Activated T-helper 9 cell treated with anti-CD3 and anti-CD28 coated beads, Interleukin-2, amount 50 U/mL, for 16 hours (primary cell): Measurements from ENCODE around the gene ZNF30.
"Not testable (repeated sequence)": the region's sequence is repeated elsewhere in the genome, so short reads cannot be mapped to it uniquely, and the experiment has no call there.

Experiments
- DNase-seq: peaks from one replicate; pipeline ENCODE4 v3.0.0-alpha.2; 2020; ENCODE audit warnings: low read depth

Gene ZNF30

DNA sequence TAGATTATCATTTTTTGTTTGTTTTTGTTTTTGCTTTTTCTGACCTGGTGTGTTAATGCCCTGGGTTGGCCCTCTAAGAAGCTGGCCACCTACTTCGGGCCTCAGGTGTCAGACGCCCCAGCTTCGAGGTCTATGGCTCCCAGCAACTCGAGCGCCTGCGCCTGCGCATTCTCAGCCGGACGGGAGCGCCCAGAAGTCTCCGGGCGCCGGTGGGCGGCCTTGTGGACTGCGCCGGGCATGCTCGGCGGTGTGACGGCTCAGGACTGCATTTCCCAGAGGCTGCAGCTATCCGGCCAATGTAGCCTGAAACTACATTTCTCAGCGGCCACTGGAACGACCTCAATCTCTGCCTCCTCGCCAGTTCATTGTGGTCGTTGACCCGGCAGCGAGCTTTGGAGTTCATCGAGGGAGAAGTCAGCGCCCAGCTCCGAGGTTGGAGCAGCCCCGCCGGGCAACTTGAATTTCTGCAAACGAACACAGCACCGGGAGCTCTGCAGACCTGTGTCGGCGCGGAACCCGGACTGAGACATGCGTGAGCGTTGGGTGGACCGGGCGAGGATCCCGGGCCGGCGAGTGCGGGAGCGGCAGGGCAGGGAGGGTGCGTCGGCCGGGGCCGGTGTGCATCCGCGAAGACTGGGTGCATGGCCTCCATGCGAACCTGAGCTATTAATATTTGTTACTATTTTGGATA, at the start of gene ZNF30:
ZNF30 (plus strand) TSS at position 219 of the 691 bp plus-strand sequence. CDS start 3,045 bp downstream, outside the sequence.
- peak; percentile 67 for DNase-seq

DNA sequence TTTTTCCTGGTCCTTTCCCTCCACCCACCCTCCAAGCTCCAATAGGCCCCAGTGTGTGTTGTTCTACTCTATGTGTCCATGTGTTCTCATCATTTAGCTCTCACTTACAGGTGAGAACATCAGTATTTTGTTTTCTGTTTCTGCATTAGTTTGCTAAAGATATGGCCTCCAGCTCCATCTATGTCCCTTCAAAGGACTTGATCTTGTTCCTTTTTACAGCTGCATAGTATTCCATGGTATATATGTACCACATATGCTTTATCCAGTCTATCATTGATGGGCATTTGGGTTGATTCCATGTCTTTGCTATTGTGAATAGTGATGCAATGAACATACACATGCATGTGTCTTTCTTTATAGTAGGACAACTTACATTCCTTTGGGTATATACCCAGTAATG, 47.1 kb upstream of the ZNF30 start:
- DNase-seq: no peak

DNA sequence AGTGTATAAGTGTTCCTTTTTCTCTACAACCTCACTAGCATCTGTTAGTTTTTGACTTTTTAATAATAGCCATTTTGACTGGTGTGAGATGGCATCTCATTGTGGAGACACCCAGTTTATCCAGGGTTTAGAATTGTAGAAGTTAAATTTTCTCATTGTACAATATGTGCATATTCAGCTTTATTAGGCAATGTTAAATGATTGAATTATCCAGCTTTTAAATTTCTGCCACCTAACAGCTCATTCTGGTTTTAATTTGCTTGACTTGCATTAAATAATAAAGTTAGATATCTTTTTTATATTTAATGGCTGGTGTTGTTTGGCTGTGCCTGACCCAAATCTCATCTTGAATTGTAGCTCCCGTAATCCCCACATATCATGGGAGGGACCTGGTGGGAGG, 46.7 kb upstream of the ZNF30 start:
- no peak for DNase-seq

DNA sequence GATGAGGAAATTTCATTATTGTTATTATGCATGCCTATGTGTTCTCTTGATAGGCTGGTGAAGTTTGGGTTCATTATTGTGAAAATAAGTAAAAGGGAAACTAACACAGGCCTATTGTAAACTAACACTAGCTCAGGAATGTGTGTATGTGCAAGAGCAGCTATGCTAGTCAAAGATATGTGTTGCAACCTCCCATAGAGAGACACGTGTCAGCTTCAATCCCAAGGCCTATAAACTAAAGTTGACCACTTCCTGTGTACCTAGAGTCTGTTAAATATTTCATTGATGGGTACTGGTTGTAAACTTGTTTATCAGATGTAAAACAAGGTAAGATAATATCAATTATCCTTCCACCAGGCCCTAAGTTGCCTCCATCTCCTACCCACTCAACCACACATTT, 44.7 kb upstream of the ZNF30 start:
- DNase-seq: no peak

DNA sequence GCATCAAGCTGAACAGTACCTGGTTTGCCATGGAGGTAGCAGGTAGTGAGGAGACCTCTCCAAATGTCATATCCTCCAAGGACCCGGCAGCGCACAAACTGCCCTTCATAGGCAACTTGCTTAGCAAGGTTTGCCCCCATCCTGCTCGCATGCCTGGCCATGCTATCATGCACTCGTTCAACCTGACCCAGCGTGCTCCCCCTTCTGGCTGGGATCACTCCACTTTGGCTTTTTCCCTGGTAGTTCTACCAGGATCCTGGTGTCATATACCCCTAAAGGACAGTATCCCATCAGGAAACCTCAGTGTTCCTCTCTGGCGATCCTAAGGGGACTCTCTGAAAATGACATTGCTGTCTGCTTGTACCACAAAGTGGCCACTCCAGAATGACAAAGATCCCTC, 38.6 kb upstream of the ZNF30 start:
- DNase-seq: no peak

DNA sequence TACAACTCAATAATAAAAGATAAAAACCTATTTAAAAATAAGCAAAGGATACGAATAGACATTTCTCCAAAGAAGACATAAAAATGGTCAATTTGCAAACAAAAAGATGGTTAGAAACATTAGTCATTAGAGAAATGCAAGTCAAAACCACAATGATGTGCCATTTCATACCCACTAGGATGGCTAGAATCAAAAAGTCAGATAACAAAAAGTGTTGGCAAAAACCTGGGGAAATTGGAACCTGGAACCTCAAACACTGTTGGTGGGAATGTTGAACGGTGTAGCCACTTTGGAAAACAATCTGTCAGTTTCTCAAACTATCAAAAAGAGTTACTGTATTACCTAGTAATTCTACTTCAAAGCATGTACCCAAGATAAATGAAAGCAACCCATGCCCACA, 26.5 kb upstream of the ZNF30 start:
- DNase-seq: no peak

DNA sequence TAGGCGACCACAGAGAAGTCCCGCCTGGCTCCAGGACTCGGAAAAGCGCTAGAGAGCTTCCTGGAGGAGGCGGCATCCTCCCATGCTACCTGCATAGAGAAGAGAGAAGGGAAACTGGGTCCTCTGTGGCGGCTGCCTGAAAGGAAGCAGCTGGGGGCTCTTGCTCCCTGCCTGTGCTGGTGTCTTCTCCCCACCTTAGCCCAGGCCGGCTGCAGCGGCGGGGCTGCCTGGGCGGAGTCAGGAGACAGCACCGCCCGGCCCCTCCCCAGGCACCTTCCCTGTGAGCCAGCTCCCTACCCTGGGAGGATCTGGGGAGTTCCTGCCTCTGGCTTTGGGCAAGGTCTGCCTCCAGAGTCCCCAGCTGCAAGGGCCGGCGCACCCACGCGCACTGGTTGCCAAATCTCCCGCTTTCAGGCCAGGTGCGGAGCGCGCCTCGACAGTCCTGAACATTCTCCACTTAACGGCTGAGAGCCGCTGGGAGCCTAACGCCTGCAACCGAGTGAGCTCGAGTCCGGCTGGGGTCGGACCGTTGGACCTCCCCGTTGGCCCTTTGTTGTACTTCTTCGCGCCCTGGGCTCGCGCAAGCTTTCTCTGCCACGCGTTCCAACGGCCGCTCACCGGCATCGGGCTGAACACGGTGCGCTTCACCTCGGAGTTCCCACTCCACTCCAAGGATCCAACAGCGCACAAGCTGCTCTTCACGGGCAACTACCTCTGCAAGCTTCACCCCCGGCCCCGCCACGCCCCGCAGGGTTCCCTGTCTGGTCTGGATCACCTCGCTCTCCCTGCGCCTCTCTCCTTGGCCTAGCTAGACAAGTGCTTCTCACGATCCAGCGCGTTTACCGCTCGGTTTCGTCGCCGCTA, 21.8 kb upstream of the ZNF30 start:
- DNase-seq: no peak

DNA sequence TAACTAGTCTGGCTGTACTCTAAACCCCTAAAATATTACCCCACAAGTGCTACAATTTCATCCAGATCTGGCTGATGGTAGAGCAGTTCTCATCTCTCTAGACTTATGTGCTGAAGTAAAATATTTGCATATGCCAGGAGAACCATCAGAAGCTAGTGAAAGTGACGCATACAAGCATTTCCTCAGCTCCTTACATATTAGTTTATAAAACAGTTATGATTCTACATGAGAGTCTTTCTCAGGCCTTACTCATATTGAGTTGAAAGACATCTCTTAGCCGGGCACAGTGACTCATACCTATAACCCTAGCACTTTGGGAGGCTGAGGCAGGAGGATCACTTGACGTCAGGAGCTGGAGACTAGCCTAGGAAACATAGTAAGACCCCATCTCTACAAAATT, 15.9 kb upstream of the ZNF30 start:
- DNase-seq: no peak

DNA sequence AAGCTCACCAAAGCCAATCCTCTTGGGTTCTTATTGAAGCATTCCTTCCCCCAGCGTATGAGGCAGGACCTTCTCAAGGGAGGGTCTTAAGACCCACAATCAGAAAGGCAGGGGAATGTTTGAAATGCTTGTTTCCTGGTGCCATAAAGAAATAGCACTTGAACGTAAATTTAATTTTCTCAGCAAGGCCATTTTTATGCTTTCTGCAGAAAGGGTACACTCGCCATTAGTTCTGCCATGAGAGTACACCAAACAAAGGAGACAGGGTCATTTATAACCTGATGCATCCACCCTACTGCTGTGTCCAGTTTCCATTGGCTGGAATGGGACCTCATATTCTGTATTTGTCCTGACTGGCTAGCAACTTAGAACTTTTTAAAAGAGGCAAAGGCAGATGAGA, 9.6 kb upstream of the ZNF30 start:
- DNase-seq: not testable (repeated sequence)

DNA sequence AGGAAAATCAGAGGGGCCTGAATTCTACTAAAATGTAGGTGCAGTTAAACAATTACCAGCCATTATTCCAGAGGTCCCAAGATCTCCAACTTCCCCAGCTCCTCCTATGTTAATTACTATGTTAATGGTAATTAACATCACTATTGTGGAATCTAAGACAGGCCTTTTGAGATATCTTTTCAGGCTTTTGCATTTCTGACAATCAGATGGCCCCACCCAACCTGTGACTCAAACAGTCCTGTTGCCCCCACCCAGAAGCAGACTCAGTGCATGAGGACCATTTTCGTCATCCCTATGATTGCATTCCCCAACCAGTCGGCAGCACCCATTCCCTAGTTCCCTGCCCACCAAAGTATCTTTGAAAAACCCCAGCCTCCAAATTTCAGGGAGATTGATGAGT, 8.5 kb upstream of the ZNF30 start:
- no peak for DNase-seq

DNA sequence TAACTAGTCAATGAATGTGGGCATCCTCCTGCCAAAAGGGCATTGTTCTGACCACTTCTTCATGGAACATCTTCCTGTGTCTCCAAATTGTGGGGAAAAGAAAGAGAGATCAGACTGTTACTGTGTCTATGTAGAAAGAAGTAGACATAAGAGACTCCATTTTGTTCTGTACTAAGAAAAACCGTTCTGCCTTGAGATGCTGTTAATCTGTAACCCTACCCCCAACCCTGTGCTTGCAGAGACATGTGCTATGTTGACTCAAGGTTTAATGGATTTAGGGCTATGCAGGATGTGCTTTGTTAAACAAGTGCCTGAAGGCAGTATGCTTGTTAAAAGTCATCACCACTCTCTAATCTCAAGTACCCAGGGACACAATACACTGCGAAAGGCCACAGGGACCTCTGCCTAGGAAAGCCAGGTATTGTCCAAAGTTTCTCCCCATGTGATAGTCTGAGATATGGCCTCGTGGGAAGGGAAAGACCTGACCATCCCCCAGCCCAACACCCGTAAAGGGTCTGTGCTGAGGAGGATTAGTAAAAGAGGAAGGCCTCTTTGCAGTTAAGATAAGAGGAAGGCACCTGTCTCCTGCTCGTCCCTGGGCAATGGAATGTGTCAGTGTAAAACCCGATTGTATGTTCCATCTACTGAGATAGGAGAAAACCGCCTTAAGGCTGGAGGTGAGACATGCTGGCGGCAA, 6.5 kb upstream of the ZNF30 start:
- not testable (repeated sequence) for DNase-seq

DNA sequence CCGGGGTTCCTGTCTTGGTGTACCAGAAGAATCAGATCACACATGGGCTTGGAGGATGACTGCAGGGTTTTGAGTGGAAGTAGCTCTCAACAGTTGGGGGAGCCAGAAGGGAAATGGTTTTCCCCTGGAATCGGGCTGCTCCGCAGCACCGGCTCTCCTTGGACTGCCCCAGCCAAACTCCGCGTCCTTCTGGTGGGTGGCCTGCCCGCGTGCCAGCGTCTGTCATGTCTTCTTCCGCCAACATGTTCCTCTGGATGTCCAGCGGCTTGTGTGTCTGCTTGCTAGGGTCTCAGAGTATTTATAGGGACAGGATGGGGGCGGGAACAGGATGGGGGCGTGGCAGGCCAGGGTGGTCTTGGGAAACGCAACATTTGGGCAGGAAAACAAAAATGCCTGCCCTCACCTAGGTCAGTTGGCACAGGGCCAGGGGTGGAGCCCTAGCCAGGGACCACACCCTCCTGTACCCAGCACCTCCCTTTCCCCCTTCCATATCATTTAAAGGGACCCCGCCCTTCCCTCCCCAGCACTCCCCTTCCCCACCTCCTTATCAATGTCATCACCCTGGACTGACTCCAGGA, 1.3 kb upstream of the ZNF30 start:
- DNase-seq: no peak

DNA sequence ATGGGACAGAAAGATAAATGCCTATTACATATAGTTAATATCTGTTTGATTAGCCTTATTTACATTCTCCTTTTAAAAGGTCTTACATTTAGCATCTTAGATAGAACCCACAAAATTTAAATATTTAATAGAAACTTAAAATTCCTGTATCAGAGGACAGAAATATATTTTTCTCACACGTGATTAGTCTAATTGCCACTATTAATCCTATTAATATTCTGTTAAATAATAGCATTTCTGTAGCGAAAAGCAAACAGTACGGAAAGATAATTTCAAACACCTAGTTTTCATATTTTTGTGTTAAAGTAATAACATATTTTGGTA, 380 bp upstream of the ZNF30 start:
- DNase-seq: no peak

DNA sequence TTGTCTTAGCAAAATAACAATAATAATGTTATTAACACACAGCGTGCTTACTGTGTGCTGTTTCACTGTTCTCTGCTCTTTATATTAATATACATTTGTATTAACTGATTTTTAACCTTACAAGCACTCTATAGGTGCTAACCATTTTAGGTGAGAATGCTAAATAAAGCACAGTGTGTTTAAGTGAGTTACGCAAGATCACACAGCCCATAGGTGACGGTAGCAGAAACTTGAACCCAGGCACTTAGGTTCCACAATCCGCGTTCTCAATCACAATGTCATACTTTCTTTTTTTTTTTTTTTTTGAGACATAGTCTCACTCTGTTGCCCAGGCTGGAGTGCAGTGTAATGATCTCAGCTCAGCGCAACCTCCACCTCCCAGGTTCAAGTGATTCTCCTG, 5.8 kb downstream of the ZNF30 start:
- DNase-seq: no peak

DNA sequence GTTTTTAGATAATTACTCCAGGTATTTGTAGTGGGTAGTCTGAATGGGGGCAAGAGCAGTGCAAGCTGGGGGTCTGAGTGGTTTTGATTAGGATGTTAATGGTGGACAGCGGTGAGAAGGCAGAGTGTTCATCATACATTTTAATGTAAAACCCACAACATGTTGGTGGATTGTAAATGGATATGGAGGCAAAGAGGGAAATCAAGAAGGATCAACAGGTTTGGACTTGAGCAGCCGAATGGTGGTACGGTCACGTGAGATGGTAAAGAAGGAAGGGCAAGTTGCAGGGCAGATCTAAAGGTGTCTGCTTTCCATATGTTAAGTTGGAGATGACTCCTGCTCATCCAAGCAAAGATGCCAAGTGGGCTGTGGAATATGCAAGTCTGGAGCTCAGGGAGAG, 9.5 kb downstream of the ZNF30 start:
- no peak for DNase-seq

DNA sequence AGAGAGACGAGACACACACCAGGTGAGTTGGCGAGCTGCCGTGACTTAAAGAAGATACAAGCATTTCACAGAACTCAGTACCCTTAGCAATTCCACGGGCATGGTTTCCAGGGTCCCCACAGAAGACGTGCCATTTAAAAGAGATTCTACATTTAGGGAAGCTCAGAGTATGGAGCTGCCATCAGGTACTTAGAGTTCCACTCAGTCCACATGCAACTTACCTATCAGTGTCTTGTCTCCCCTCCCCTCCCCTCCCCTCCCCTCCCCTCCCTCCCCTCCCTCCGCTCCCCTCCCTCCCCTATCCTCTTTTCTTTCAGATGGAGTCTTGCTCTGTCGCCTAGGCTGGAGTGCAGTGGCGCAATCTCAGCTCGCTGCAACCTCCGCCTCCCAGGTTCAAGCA, 12.2 kb downstream of the ZNF30 start:
- no peak for DNase-seq

DNA sequence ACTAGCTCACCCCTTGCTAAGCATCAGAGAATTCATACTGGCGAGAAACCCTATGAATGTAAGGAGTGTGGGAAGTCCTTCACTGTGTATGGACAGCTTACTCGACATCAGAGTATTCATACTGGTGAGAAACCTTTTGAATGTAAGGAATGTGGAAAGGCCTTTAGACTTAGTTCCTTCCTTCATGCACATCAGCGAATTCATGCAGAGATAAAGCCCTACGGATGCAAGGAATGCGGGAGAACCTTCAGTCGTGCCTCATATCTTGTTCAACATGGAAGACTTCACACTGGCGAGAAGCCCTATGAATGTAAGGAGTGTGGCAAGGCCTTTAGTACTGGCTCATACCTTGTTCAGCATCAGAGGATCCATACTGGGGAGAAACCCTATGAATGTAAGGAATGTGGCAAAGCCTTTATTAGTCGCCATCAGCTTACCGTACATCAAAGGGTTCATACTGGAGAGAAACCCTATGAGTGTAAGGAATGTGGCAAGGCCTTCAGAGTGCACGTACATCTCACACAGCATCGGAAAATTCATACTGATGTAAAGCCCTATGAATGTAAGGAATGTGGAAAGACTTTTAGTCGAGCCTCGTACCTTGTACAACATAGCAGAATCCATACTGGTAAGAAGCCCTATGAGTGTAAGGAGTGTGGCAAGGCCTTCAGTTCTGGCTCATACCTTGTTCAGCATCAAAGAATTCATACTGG, 17.3 kb downstream of the ZNF30 start:
- DNase-seq: no peak

DNA sequence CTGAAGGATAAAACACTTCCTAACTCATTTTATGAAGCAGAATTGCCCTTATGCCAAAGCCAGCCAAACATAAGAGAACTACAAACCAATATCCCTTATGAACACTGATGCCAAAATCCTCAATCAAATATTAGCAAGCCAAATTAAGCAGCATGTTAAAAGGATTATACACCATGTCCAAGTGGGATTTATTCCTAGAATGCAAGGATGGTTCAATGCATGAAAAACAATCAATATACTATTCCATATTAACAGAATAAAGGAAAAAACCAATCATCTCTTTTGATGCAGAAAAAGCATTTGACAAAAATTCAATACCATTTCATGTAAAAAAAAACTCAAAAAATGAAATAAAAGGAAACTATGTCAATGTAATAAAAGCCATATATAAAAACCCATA, 26.4 kb downstream of the ZNF30 start:
- no peak for DNase-seq

DNA sequence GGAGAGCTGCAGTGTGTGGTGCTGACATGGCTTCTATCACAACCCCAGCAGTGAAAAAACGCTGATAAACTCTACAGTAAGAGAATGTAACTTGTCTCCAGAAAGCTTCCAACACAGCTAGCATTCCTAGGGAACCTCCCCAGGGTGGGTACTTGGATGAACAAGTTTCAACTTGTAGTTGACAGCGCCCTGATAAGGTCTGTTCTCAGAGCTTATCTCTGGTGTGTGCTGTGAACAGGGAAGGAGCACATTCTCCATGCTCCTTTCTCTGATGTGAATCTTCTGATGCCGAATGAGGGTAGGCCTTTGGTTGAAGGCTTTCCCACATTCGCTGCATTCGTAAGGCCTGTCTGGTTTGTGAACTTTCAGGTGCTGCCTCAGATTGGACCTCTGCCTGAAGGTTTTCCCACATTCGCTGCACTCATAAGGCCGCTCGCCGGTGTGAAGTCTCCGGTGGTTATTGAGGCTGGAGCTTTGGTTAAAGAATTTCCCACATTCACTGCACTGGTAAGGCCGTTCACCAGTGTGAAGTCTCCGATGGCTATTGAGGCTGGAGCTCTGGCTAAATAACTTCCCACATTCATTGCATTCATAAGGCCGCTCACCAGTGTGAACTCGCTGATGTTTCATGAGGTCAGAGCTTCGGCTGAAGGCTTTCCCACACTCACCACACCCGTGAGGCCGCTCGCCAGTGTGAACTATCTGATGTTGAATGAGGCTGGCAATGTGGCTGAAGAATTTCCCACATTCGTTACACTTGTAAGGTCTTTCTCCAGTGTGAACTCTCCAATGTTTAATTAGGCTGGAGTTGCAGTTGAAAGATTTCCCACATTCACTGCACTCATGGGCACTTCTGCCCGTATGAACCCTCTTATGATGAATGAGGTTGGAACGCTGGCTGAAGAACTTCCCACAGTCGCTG, 31.4 kb downstream of the ZNF30 start:
- DNase-seq: no peak

DNA sequence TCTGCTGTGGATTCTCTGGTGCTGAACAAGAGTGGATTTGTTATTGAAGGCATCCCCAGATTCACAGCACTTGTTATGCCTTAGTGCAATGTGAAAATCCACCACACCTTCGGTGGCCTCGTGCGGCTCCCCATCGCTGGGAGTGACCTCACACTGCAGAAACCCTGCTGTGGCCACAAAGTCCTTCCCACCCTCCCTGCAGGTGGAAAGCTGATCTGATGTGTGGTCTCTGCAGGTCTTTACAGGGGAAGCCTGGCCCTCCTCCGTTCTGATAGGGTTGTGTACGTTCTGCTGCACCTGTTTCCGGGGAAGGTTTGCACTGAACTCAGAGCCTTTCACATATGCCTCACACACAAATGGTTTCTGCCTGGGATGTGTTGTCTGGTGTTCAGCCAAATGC, 32.3 kb downstream of the ZNF30 start:
- DNase-seq: no peak
